ENCODE measurements around the gene KHK. TPM values are rescaled to one million over a fixed set of nuclear protein-coding genes. Genes with fewer than 3 reads are reported as not detected.

KHK gene
- total and polyA plus RNA-seq, 2 of the 8 experiments (the other 6 are each of a cell fraction or from before 2014, with no cell fraction given): 11.0 to 17.7 TPM

GRCh38 chr2:27123302-27124150, 37.0 kb downstream of the KHK start, which contains the start of gene ABHD1:
Gene ABHD1, plus strand, starts transcription at chr2:27123815. Its CDS starts 134 bp downstream, at chr2:27123949.
- H2BK120ac ChIP-seq (replicated peaks; ENCODE audit: low read depth, low read length): peak within 1 kb of the TSS; percentile 44
- peak within 1 kb of the TSS; percentile 55 to 87 for H3K4me2 ChIP-seq (ENCODE audit: insufficient read depth in 1 of 2, low read depth in 2 of 2, low read length in 2 of 2)
- peak within 1 kb of the TSS; percentile 64; the same call in 1 of the 2 replicates for H2BK20ac ChIP-seq (ENCODE audit: low read length)
- no peaks in the 10 kb centered on the region for H3K79me1 ChIP-seq (ENCODE audit: low read depth, low read length)
- H2BK5ac ChIP-seq (ENCODE audit: low read depth, low read length): no peak within 1 kb of the TSS
- no peaks in the 10 kb centered on the region for H3K36me3 ChIP-seq (ENCODE audit: control insufficient read depth in 2 of 4, insufficient read depth in 4 of 4, low read length in 3 of 4)
- H3K9ac ChIP-seq (replicated peaks in 1 of 4; ENCODE audit: extremely low read depth in 1 of 4, low read depth in 3 of 4, low read length in 3 of 4): no peak within 1 kb of the TSS
- no peak within 1 kb of the TSS for H3K27ac ChIP-seq (ENCODE audit: low read depth, low read length)
- no peak within 1 kb of the TSS for H3K14ac ChIP-seq (ENCODE audit: insufficient read length)
- peak within 1 kb of the TSS; percentile 33 to 68 (median 65) for H3K4me3 ChIP-seq (ENCODE audit: extremely low read depth in 1 of 4, insufficient read depth in 2 of 4, low read depth in 3 of 4, low read length in 4 of 4)
- H3K4ac ChIP-seq (replicated peaks; ENCODE audit: insufficient read length, low read depth, low read length): no peak within 1 kb of the TSS
- H4K5ac ChIP-seq (ENCODE audit: insufficient read length, low read depth, low read length): peak within 1 kb of the TSS; percentile 46
- peak within 1 kb of the TSS; percentile 99 for H2AFZ ChIP-seq (ENCODE audit: low read length)
- peak within 1 kb of the TSS; percentile 20; the same call in 1 of the 2 replicates for H2BK12ac ChIP-seq (ENCODE audit: low read depth, low read length)
- H3K23me2 ChIP-seq (ENCODE audit: low read depth, low read length): peaks cover 11% of the 10 kb centered on the region
- peak within 1 kb of the TSS; percentile 9; the same call in 1 of the 2 replicates for H2BK15ac ChIP-seq (ENCODE audit: low read length)
- peak within 1 kb of the TSS; percentile 90 for H4K8ac ChIP-seq (ENCODE audit: extremely low read depth, insufficient read depth, low read length)
- POLR2A ChIA-PET (ENCODE audit: partially characterized antibody): interaction anchor here (0.6 to 2.7 kb wide), 11 partner anchors 8 to 125 kb away, joined by 3 to 24 read pairs (median 3); partner anchors contain the start of genes OST4 and PREB
- CTCF ChIA-PET (ENCODE audit: partially characterized antibody): interaction anchor here (0.7 to 3.8 kb wide), 17 partner anchors 10 to 178 kb away, joined by 3 to 38 read pairs (median 3); partner anchors contain the start of gene PREB
- no peak within 1 kb of the TSS for H2AK5ac ChIP-seq (ENCODE audit: low read depth, low read length)
- DNase-seq (ENCODE audit: low read depth in 1 of 2, low spot score in 2 of 2): peak in 1 of 2 experiments; percentile 85
- no peaks in the 10 kb centered on the region for H3K79me2 ChIP-seq (ENCODE audit: control insufficient read depth in 1 of 2, insufficient read depth in 2 of 2, low read length in 2 of 2)
- H3K27me3 ChIP-seq (replicated peaks in 1 of 4; ENCODE audit: control insufficient read depth in 3 of 4, extremely low read depth in 1 of 4, insufficient read depth in 3 of 4, low read length in 3 of 4): peaks cover 8 to 51% (median 38%) of the 10 kb centered on the region in 4 experiments
- no peaks in the 10 kb centered on the region for H4K20me1 ChIP-seq (replicated peaks in 1 of 2; ENCODE audit: control insufficient read depth in 1 of 2, insufficient read depth in 2 of 2, low read length in 2 of 2)
- FAIRE-seq: no peak
- WGBS, 2 experiments (ENCODE audit: extremely low coverage in 1 of 2, insufficient coverage in 1 of 2, insufficient read length in 1 of 2, insufficient replicate concordance in 2 of 2, low coverage in 1 of 2, low lambda C conversion rate in 2 of 2, missing lambda C conversion rate in 1 of 2): 12% methylated on average over 37 of the region's 47 CpGs; no CpG with 5 or more reads in 1 of the 2 experiments
- H3K4me1 ChIP-seq (replicated peaks in 1 of 4; ENCODE audit: control insufficient read depth in 3 of 4, insufficient read depth in 4 of 4, low read length in 3 of 4): peaks cover 0 to 15% (median 9%) of the 10 kb centered on the region in 4 experiments; a peak in 6 of 7 replicates
- no peaks in the 10 kb centered on the region for H3K9me3 ChIP-seq (ENCODE audit: insufficient read depth in 2 of 2, low read depth in 1 of 2, low read length in 1 of 2)
- peak within 1 kb of the TSS; percentile 4; the same call in 1 of the 2 replicates for H3K18ac ChIP-seq (ENCODE audit: extremely low read depth, low read length)
- no peak within 1 kb of the TSS for H3K23ac ChIP-seq (ENCODE audit: insufficient read length)
- H4K91ac ChIP-seq (replicated peaks; ENCODE audit: insufficient read length, low read length): no peak within 1 kb of the TSS
- no peak within 1 kb of the TSS for H3K56ac ChIP-seq (replicated peaks; ENCODE audit: insufficient read length, low read depth, low read length)
- TF ChIP-seq SUZ12 (IDR thresholded peaks at IDR 0.05; ENCODE audit: low read length) (no peak), E2F6 (IDR thresholded peaks at IDR 0.05) (0 out of 2 replicates have a peak, but pooled peaks have one; percentile 15), CEBPB (IDR thresholded peaks at IDR 0.05; ENCODE audit: low read depth, low read length) (peak; percentile 32; the same call in 1 of the 2 replicates), SP4 (IDR thresholded peaks at IDR 0.05; ENCODE audit: low read length) (peak; percentile 61; the same call in 1 of the 2 replicates), CREB1 (IDR thresholded peaks at IDR 0.05) (0 out of 2 replicates have a peak, but pooled peaks have one; percentile 2), SIN3A (conservative IDR thresholded peaks at IDR 0.05 in 1 of 2, IDR thresholded peaks at IDR 0.05 in 1 of 2; ENCODE audit: low read depth in 1 of 2, low read length in 2 of 2) (0 out of 4 replicates have a peak, but pooled peaks of 1 of the 2 experiments have one; percentile 34), TEAD4 (IDR thresholded peaks at IDR 0.05; ENCODE audit: low read depth, low read length) (no peak), RAD21 (IDR thresholded peaks at IDR 0.05 in 1 of 2, conservative IDR thresholded peaks at IDR 0.05 in 1 of 2; ENCODE audit: low read depth in 2 of 2, low read length in 2 of 2) (no peak), PHF8 (conservative IDR thresholded peaks at IDR 0.05; ENCODE audit: low read depth, low read length) (peak; percentile 64)
